ELF-1 (cell line): ENCODE measurements around the gene TRIM66.
"Not testable (repeated sequence)": the region's sequence is repeated elsewhere in the genome, so short reads cannot be mapped to it uniquely, and the experiment has no call there.

Experiments used
- DNase-seq: peaks from one replicate; pipeline ENCODE4 v3.0.0-alpha.2; 2016; ENCODE audit warnings: low read depth, low spot score

The TRIM66 gene

GRCh38 chr11:8690374-8691342 is 8.2 kb upstream of the TRIM66 start:
- DNase-seq, result no peak

DNA sequence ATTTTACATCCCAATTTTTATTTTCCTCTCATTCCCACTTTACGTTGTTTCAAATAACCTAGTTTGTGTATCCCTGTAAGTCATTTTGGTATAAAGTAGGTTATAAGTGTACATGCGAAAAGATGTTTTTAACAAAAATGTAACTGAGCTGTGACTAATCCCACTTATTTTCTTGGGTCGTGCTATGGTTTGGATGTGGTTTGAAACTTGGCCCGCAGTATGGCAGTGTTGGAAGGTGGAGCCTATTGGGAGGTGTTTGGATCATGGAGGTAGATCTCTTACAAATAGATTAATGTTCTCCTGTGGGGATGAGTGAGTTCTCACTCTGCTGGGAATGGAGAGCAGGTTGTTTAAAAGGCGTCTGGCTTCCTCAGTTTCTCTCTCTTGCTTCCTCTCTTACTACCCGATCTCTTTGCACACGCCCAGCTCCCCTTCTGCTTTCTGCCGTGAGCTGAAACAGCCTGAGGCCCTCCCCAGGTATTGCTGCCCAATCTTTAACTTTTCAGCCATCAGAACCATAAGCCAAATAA is 7.3 kb upstream of the TRIM66 start:
- DNase-seq, result no peak

DNA sequence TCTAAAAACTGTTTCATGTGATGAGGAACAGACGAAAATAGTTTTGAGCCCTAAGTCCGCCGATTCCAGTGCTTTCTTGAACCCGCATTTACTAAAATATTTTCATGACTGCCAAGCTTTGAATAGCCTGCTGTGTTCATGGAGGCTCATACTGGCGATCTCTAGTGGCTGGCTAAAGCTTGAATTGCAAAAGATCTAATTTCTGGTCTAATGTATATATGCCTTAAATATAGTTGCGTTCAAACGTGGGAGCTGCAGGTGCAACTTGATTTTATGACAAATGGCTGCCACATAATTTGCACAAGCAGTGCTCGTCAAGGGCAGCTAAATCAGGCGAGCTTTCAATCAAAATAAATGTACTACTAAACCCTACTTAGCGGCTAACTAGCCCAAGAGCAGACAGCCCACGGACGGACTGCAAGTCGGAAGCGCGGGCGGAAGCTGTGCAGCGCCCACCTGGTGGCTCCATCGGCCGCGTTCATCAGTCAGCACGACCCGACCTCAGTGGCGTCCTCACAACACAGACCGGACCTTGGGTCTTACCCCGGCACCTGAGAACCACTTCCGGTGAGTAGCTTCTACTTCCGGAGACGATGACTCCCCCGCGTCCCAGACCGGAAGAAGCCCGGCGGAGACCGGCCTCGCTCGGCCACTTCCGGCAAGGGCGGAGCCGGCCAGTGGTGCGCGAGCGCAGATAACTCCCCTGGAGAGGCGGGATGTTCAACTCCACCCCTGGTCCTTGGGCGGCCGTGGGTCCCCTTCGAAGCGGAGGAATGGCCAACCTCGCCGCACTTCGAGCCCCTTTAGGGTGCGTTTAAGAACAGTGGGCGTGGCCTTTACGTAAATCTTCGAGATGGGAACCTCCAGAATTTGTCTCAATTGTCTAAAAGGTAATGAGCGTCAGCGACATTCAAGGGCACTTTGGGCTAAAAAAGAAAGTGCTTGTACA is 6.2 kb upstream of the TRIM66 start:
- DNase-seq, result peak; percentile 98

DNA sequence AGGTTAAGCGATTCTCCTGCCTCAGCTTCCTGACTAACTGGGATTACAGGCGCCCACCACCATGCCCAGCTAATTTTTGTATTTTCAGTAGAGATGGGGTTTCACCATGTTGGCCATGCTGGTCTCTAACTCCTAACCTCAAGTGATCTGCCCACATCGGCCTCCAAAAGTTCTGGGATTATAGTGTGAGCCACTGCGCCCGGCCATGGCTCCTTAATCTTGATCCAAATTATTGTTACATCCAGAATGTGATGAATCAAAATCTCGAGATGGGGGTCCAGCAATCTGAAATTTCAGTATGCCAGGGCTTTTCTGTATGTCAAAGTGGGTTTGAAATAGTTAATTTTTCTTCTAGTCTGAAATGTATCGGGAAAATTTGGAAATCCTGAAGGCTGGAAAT is 3.9 kb upstream of the TRIM66 start:
- no peak for DNase-seq

DNA sequence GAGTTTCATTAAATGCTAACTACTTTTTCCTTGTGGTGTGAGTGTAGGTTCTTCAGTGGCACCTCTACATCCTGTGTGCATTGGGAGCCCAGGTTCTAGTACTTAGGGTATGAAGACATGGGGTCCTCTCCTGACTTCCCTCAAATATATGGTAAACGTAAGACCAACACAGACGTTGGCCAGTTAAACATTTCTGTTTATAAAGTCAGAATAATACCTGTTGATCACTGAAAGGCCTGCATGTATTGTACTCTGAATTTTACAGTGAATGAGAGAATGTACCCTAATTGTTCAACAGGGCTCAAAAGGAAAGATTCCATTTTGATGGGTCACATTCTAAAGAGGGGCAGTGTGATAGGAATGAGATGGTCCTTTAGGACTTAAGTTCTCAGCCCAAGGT is 3.4 kb upstream of the TRIM66 start:
- DNase-seq, result no peak

DNA sequence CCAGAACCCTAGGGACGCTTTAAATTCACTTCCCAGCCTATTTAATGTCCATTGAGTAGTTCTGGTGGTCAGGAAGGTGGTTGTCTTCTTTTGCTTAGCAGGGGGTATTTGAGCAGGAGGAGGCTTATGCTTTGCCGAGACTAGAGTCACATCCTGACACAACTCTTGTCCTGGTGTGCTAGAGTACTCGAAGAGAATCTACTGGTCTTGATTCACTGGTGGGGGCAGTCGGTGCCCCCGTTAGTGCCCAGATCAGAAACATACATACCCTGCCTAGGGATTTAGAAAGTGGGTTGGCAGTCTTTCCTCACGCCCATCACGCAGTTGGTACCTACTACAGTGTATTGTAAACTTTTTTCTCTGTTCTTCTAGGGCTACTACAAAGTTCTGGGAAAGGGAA is 2.8 kb upstream of the TRIM66 start:
- DNase-seq, result no peak

GRCh38 chr11:8684600-8685290 is 2.3 kb upstream of the TRIM66 start:
- no peak for DNase-seq

GRCh38 chr11:8683115-8683807 is 796 bp upstream of the TRIM66 start:
- no peak for DNase-seq

- DNase-seq, result no peak
Measured at GRCh38 chr11:8681837-8682302, 595 bp downstream of the TRIM66 start.

GRCh38 chr11:8679006-8679405 is 3.5 kb downstream of the TRIM66 start:
- no peak for DNase-seq

GRCh38 chr11:8676458-8676857 is 6.0 kb downstream of the TRIM66 start:
- DNase-seq, result no peak

GRCh38 chr11:8674859-8675258 is 7.6 kb downstream of the TRIM66 start:
- DNase-seq, result no peak

- no peak for DNase-seq
Measured at GRCh38 chr11:8672346-8672745, 10.1 kb downstream of the TRIM66 start.

DNA sequence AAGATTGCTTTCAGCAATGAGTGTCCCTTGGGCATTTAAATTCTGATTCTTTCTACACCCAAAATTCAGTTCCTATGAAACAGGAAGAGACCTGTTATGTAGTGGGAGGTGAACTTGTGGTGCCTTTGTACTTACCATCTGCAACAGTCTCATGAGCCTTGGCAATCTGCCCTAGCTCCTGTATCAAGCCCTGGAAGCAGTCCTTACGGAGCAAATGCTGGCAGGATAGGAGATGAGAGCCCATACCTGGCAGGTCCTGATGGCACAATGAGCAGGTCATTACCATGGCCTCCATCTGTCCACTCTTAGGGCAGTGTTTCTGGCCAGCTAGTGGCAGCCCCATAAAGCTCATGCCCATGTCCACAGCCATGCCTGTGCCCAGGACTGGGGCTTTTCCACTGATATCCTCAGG is 10.8 kb downstream of the TRIM66 start:
- no peak for DNase-seq

DNA sequence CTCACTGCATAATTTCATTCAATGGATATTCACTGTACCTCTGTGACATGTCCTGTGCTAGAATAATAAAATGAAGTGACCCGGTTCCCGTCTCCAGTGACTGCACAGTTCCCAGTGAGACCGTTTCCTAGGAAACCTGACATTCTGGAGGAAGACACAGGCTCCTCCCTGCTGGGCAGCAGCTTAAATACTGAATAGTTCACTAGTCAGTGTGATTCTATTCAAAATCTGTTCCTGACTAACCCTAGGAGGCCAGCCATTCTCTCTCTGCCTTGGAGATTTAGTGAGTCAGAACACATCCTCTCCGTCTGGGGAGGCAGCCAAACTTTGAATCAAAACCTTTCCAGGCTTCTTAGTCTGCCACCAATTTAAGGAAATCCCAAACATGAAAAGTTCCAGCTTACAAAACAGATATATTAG is 11.3 kb downstream of the TRIM66 start:
- DNase-seq, result peak; percentile 68

DNA sequence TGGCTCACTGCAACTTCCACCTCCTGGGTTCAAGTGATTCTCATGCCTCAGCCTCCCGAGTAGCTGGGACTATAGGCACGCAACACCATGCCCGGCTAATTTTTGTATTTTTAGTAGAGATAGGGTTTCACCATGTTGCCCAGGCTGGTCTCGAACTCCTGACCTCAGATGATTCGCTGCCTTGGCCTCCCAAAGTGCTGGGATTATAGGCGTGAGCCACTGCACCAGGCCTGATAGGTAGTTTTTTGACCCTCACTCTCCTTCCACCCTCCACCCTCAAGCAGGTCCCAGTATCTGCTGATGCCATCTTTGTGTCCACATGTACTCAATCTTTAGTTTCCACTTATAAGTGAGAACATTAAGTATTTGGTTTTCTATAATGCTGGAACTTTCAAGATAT is 12.4 kb downstream of the TRIM66 start:
- not testable (repeated sequence) for DNase-seq

DNA sequence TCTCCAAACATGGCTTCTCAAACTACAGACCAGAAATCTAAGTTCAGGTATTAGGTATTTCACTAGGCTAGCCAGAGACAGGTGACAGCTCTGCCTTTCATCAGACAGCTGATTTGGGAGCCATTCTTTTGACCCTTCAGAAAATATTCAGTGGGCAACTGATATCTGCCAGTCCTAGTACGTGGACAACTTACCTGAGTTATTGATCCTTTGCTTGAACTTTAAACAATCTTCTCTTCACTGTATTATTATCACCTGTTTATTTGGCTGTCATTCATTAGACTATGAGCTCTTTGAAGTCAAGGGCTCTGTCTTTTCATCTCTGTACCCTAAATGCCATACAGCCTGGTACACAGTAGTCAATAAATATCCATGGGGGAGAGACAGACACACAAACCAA is 17.2 kb downstream of the TRIM66 start:
- no peak for DNase-seq

GRCh38 chr11:8661001-8661795 is 21.3 kb downstream of the TRIM66 start:
- DNase-seq, result no peak

GRCh38 chr11:8658321-8659057 is 24.0 kb downstream of the TRIM66 start:
- DNase-seq, result no peak
